ENCODE data around the gene WDR19.

DNA sequence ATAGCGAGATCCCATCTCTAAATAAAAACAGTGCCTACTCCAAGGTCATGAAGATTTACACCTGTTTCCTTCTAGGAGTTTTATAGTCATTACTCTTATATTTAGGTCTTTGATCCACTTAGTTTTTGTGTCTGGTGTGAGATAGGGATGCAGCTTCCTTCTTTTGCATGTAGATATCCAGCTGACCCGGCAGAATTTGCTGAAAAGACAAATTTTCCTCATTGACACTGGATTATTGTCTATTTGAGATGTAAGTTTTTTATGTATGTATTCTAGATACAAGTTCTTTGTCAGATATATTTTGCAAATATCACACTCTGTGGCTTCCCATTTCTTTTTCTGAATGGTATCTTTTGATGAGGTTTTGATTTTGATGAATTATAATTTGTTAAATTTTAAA is 98.4 kb downstream of the WDR19 start:
- TF ChIP-seq RXRA (IDR thresholded peaks at IDR 0.05; ENCODE audit: borderline replicate concordance, low read depth) = no peak
- TF ChIP-seq, protein P1, sequence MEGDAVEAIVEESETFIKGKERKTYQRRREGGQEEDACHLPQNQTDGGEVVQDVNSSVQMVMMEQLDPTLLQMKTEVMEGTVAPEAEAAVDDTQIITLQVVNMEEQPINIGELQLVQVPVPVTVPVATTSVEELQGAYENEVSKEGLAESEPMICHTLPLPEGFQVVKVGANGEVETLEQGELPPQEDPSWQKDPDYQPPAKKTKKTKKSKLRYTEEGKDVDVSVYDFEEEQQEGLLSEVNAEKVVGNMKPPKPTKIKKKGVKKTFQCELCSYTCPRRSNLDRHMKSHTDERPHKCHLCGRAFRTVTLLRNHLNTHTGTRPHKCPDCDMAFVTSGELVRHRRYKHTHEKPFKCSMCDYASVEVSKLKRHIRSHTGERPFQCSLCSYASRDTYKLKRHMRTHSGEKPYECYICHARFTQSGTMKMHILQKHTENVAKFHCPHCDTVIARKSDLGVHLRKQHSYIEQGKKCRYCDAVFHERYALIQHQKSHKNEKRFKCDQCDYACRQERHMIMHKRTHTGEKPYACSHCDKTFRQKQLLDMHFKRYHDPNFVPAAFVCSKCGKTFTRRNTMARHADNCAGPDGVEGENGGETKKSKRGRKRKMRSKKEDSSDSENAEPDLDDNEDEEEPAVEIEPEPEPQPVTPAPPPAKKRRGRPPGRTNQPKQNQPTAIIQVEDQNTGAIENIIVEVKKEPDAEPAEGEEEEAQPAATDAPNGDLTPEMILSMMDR (IDR thresholded peaks at IDR 0.05) = no peak
- TF ChIP-seq POLR2AphosphoS5 (IDR thresholded peaks at IDR 0.05; ENCODE audit: low read depth, low read length) = no peak
